Glomerular visceral epithelial cell (primary cell): ENCODE measurements around the gene ZFP91.
A peak's percentile ranks its signal among the peaks of the same experiment; 100 is the strongest.

Experiments
- DNase-seq: peaks from one replicate; pipeline ENCODE4 v3.0.0-alpha.2; 2016; ENCODE audit errors: extremely low spot score

ZFP91 gene

DNA sequence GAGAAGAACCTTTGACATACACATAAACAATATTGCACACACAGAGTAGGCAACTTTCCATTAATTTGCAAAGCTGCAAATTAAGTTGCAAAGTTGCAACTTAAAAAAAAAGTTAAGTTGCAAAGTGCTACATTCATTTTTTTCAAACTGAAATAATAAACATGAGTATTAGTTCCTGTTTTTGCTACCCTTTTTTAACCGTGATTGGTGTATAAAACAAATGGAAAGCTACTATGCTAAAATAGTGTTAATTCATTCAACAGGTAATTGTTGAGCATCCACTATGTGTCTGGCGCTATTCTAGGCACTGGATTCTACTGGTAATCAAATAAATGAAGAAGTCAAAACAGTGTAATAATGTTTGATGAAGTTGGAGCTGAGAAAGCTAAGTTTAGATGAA is 8.1 kb downstream of the ZFP91 start:
- no peak for DNase-seq

- DNase-seq: no peak
Measured at GRCh38 chr11:58591659-58592058, 12.8 kb downstream of the ZFP91 start.

DNA sequence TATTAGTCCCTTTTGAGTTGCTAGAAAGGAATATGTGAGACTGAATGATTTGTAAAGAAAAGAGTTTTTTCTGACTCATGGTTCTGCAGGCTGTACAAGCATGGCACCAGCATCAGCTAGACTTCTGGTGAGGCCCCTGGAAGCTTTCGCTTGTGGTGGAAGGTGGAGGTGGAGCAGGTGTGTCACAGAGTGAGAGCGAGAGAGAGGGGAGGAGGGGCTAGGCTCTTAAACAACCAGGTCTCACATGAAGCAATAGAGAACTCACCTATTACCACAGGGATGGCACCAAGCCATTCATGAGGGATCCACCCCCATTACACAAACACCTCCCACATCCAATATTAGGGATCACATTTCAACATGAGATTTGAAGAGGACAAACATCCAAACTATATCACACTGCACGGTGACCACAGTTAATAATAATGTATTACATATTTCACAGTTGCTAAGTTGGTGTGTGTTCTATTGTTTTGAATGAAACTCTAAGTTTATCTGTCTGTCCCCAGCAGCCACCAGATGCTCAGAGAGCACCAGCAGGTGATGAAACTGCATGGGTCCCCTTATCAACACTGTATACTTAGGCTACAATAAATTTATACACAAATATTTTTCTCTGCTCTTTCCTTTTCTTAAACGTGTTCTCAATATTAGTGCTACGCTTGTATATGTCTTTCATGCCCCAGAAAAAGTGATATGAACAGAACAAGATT is 14.1 kb downstream of the ZFP91 start:
- DNase-seq: no peak

- no peak for DNase-seq
Measured at GRCh38 chr11:58594826-58595225, 16.0 kb downstream of the ZFP91 start.

DNA sequence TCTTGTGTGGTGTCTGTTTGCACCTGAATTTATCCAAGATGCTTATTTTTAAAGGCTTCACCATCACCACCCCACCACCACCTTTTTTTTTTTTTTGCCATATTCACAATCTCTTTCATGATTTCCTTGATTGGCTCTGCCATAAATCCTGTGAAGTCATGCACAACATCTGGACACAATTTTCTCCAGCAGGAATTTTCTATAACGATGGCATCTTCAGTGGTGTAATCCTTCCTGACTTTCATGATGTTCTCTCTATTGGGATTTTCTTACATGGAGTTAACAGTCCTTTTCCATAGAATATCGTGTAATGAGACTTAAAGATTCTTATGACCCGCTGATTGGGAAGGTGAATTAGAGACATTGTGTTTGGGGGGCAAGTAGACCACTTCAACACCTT is 17.8 kb downstream of the ZFP91 start:
- DNase-seq: no peak

- DNase-seq: no peak
Measured at GRCh38 chr11:58597486-58598144, 18.8 kb downstream of the ZFP91 start.

- DNase-seq: no peak
Measured at GRCh38 chr11:58600510-58600909, 21.6 kb downstream of the ZFP91 start.

GRCh38 chr11:58606930-58607714 is 28.3 kb downstream of the ZFP91 start:
- DNase-seq: no peak

GRCh38 chr11:58608331-58608730 is 29.5 kb downstream of the ZFP91 start:
- no peak for DNase-seq

DNA sequence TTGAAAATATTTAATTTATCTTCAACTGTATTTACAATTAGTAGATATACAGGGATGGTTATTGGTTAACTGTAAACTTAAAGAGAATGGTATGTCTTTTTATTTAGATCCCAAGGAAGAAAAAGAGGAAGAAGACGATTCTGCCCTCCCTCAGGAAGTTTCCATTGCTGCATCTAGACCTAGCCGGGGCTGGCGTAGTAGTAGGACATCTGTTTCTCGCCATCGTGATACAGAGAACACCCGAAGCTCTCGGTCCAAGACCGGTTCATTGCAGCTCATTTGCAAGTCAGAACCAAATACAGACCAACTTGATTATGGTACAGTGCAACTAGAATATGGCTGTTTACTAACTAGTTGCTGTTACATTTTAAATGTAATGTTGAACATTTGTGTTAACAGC is 30.9 kb downstream of the ZFP91 start:
- no peak for DNase-seq

GRCh38 chr11:58613228-58613627 is 34.4 kb downstream of the ZFP91 start:
- DNase-seq: no peak

DNA sequence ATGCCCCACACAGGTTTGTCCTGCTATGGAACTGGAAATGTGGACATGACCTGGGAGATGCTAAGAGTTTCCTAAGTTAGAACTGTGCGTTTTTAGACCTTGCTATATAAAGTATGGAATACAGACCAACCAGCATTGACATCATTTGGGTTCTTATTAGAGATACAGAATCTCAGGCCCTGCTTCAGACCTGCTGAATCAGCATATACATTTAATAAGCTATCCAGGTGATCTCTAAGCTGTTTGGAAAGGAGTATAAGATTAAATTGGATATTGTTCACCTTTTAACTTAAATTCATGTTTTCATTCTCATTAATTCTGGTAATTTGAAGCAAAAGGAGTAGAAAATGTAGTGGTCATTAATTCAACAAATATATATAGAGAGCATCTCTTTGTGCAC is 36.7 kb downstream of the ZFP91 start:
- DNase-seq: no peak

DNA sequence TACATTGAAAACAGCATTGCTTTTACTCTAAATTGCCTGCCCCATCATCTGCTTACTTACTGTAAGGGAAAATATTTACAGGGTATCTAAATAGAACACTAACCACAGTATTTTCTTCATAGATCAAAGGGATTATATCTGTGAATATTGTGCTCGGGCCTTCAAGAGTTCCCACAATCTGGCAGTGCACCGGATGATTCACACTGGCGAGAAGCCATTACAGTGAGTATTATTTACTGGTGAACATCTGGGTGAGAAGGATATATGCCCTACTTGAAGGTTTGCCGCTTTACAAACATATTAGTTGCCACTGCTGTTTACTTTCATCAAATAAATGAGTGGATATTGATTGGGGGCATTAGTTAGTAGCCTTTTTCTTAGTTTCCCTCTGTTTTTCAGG is 37.7 kb downstream of the ZFP91 start:
- peak; percentile 52 for DNase-seq

DNA sequence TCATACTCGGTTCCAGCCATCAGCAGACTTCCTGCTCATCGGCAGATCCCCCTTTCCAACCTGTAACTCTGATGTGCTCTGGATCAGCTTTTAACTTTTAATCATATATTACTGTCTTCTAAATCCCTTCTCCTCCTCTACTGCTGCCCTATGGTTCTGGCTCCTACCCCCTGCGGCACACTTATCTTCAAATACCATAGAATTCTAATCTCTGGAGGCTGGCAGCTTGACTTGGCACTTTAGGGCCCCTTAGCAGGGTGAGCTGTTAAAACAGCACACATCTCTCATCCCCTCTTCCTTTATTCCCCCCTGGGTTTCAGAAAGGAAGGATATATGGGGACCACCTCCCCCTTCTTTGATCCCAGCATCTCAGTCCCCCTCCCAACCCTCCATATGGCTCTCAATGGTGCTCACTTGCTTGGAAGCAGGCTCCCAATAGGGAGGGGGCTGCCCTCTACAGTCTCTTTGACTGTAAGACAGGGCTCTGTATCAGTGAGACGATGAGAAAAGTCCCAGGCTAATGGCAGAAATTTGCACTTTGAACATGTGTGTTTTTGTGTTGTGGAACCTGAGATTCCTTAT is 39.2 kb downstream of the ZFP91 start:
- no peak for DNase-seq

GRCh38 chr11:58621586-58622262 is 42.9 kb downstream of the ZFP91 start:
- DNase-seq: no peak

DNA sequence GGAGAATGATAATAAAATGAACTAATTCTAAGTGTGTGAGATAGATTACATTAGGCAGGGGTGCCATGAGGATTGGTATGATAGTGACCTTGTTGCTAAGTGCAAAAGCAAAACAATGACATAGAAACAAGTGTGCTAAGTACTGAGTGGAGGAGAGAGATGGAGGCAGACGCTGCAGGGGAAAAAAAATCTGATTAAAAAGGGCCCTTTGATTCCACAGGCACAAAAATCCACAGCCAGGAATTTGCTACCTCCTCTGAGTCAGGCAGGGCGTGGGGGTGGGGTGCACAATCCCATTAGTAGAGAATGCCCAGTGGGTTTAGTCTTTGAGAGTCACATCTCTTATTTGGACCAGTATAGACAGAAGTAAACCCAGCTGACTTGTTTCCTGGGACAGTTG is 43.5 kb downstream of the ZFP91 start, which contains the start of gene CNTF:
TSS of gene CNTF (plus strand) at position 322 of the 400 bp plus-strand sequence. CDS start 88 bp downstream, outside the sequence.
- peak; percentile 25 for DNase-seq

- no peak for DNase-seq
Measured at GRCh38 chr11:58625086-58625485, 46.2 kb downstream of the ZFP91 start.

DNA sequence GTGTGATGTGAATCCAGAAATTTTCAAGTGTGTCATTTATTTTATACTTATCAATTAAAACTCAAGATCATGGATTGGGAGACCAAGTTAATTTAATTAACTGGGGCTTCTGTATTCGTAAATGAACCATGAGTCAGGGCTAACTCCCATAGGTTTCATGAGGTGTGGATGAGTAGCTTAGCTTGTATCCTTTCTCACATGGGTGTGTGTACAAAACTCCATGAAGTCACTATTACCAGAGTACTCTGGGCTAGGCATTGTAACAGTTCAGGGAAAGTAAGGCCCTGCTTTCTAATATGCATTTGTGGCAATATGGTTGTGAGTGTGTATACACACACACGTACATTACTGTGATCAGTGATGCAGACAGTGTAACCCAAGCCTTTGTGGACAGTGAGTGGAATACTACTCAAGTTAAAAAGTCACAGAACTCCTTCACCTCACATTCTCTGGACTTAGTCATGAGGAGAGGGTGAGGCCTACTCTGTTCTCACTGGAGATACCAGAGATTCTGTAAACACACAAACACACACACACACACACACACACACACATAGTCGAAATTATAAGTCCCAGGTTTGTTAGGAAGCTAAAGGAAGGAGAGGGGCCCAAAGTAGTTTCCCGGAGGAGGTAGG is 47.1 kb downstream of the ZFP91 start:
- DNase-seq: peak; percentile 79

GRCh38 chr11:58626934-58627483 is 48.1 kb downstream of the ZFP91 start:
- no peak for DNase-seq

- peak; percentile 79 for DNase-seq
Measured at GRCh38 chr11:58628446-58628845, 49.6 kb downstream of the ZFP91 start.

GRCh38 chr11:58629857-58630256 is 51.0 kb downstream of the ZFP91 start:
- DNase-seq: peak; percentile 39
